Cardiac muscle cell (in vitro differentiated cells and primary cell): ENCODE results near the gene SLC25A24. TPM values are rescaled to one million over a fixed set of nuclear protein-coding genes. Genes with fewer than 3 reads are reported as not detected.
"Not testable (repeated sequence)": the region's sequence is repeated elsewhere in the genome, so short reads cannot be mapped to it uniquely, and the experiment has no call there.

Source experiments
- DNase-seq, 2 donors: peaks; one replicate each; pipeline versions ENCODE4 v3.0.0 to v3.0.0-alpha.2; 2010 to 2017; ENCODE audit warnings: low read depth in 1 of 2, low spot score in 1 of 2
- H3K27ac ChIP-seq: fragments of 200-600 bp; sonication (generic); 2 replicates; pipeline ENCODE4 v1.5.1; 2016
- H3K27me3 ChIP-seq: fragments of 200-600 bp; sonication (generic); 2 replicates; pipeline ENCODE4 v1.6.0; 2016; ENCODE audit warnings: control low read depth
- H3K36me3 ChIP-seq: fragments of 200-600 bp; sonication (generic); 2 replicates; pipeline ENCODE4 v1.5.1; 2016; ENCODE audit warnings: control low read depth
- H3K4me1 ChIP-seq: fragments of 200-600 bp; sonication (generic); 2 replicates; pipeline ENCODE4 v1.8.1; 2017; ENCODE audit warnings: low read depth, mild to moderate bottlenecking, mixed run types
- H3K4me3 ChIP-seq: fragments of 200-600 bp; sonication (generic); 2 replicates; pipeline ENCODE4 v1.5.1; 2016; ENCODE audit warnings: mild to moderate bottlenecking
- H3K9me3 ChIP-seq: fragments of 200-600 bp; sonication (generic); 2 replicates; pipeline ENCODE4 v1.5.1; 2017; ENCODE audit warnings: low read depth, mild to moderate bottlenecking, control low read depth
- CTCF ChIP-seq: IDR thresholded peaks from 2 replicates; pipeline ENCODE4 v1.5.1; 2012; ENCODE audit warnings: low read depth, mild to moderate bottlenecking, low read length
- polyA plus RNA-seq: library from polyadenylated mRNA; unstranded; fragments of >200 nt; fragmentation: Nextera tagmentation; extraction: Ambion mirVana; gene quantifications from 2 replicates; pipeline ENCODE4 v1.2.1, GENCODE V29; 2016
- total RNA-seq: library from RNA; depleted of rRNA; stranded (reverse); fragments of >200 nt; gene quantifications from 2 replicates; pipeline ENCODE4 v1.2.3, GENCODE V29; 2016

The SLC25A24 gene
- total and polyA plus RNA-seq, 2 experiments from 2014 or later, result 13.6 to 15.5 TPM

- Histone ChIP-seq H3K36me3 (peaks cover 13% of the 10 kb centered on the region), H3K4me1 (no peaks in the 10 kb centered on the region), H3K27me3 (no peaks in the 10 kb centered on the region), H3K9me3 (no peaks in the 10 kb centered on the region), H3K4me3 (no peak overlapping the region), H3K27ac (no peak overlapping the region)
- TF ChIP-seq CTCF, result no peak
- no peak for DNase-seq
Measured at GRCh38 chr1:108158893-108159453, 41.2 kb downstream of the SLC25A24 start.

GRCh38 chr1:108154314-108154713 lies 45.8 kb downstream of the SLC25A24 start:
- TF ChIP-seq CTCF, result no peak
- Histone ChIP-seq H3K36me3 (peaks cover 11% of the 10 kb centered on the region), H3K27me3 (no peaks in the 10 kb centered on the region), H3K9me3 (no peaks in the 10 kb centered on the region), H3K4me1 (no peaks in the 10 kb centered on the region), H3K4me3 (no peak overlapping the region), H3K27ac (no peak overlapping the region)
- DNase-seq, result no peak

GRCh38 chr1:108152782-108153222 lies 47.3 kb downstream of the SLC25A24 start:
- Histone ChIP-seq H3K4me1 (no peaks in the 10 kb centered on the region), H3K27ac (no peak overlapping the region), H3K36me3 (peaks cover 11% of the 10 kb centered on the region), H3K27me3 (no peaks in the 10 kb centered on the region), H3K9me3 (no peaks in the 10 kb centered on the region), H3K4me3 (no peak overlapping the region)
- no peak for DNase-seq
- no peak for TF ChIP-seq CTCF

- Histone ChIP-seq H3K27ac (no peak overlapping the region), H3K9me3 (no peaks in the 10 kb centered on the region), H3K4me3 (no peak overlapping the region), H3K27me3 (no peaks in the 10 kb centered on the region), H3K4me1 (no peaks in the 10 kb centered on the region), H3K36me3 (peaks cover 11% of the 10 kb centered on the region)
- DNase-seq, result no peak
- TF ChIP-seq CTCF, result no peak
Measured at GRCh38 chr1:108151548-108151947, 48.6 kb downstream of the SLC25A24 start.

DNA sequence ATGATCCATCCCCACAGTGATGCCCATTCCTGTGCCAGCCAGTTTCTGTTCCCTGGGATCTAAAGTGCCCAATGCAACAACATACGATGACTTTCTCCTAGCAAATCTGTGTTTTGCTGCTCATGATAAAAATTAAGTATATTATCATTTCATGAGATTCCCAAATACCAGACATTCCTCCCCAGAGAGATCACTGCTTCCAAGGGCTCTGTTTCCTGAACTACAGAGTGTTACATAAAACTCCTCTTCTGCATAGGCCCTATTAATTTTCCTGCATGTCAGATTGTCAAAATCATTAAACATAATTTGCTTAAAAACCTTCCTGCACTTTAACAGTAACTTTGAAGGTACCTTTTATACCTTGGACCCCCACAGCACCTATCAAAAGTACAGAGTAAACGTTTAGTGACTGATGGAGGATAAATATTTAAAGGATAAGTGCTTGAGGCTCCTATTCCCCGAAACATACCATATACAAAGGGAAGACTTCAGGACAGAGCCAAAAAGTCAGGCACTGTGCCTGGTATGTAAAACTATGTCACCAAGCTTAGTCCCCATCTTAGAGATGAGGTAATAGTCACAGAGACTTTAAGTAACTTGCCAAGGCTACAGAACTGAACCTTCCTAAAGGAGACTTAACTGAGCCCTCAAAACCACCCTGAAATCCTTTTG lies 50.2 kb downstream of the SLC25A24 start:
- no peak overlapping the region for H3K4me3 ChIP-seq
- no peak overlapping the region for H3K27ac ChIP-seq
- H3K4me1 ChIP-seq, result no peaks in the 10 kb centered on the region
- no peaks in the 10 kb centered on the region for H3K27me3 ChIP-seq
- H3K9me3 ChIP-seq, result no peaks in the 10 kb centered on the region
- DNase-seq, result peak in 1 of 2 donors; percentile 35
- TF ChIP-seq CTCF, result no peak
- H3K36me3 ChIP-seq, result peaks cover 9% of the 10 kb centered on the region

GRCh38 chr1:108144569-108144968 lies 55.6 kb downstream of the SLC25A24 start:
- H3K4me1 ChIP-seq, DNase-seq, H3K9me3 ChIP-seq, H3K36me3 ChIP-seq, H3K4me3 ChIP-seq, H3K27ac ChIP-seq, H3K27me3 ChIP-seq: not testable (repeated sequence)
